HG03442 (cell line): Measurements from ENCODE around the gene LRRC8D.
A peak's percentile ranks its signal among the peaks of the same experiment; 100 is the strongest.

Experiments used
- ATAC-seq: cut with Tn5 transposase; IDR thresholded peaks from one replicate; pipeline ENCODE4 v1.9.1; 2021; ENCODE audit warnings: mild to moderate bottlenecking, moderate library complexity; ENCODE audit not compliant: unreplicated experiment

The LRRC8D gene

GRCh38 chr1:89934461-89934860 lies 113.6 kb downstream of the LRRC8D start:
- ATAC-seq = no peak

DNA sequence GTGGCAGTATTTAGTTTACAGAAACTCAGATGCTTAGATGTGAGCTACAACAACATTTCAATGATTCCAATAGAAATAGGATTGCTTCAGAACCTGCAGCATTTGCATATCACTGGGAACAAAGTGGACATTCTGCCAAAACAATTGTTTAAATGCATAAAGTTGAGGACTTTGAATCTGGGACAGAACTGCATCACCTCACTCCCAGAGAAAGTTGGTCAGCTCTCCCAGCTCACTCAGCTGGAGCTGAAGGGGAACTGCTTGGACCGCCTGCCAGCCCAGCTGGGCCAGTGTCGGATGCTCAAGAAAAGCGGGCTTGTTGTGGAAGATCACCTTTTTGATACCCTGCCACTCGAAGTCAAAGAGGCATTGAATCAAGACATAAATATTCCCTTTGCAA lies 114.4 kb downstream of the LRRC8D start:
- ATAC-seq = no peak

- ATAC-seq = no peak
Observed at GRCh38 chr1:89936694-89937093, 115.9 kb downstream of the LRRC8D start.

DNA sequence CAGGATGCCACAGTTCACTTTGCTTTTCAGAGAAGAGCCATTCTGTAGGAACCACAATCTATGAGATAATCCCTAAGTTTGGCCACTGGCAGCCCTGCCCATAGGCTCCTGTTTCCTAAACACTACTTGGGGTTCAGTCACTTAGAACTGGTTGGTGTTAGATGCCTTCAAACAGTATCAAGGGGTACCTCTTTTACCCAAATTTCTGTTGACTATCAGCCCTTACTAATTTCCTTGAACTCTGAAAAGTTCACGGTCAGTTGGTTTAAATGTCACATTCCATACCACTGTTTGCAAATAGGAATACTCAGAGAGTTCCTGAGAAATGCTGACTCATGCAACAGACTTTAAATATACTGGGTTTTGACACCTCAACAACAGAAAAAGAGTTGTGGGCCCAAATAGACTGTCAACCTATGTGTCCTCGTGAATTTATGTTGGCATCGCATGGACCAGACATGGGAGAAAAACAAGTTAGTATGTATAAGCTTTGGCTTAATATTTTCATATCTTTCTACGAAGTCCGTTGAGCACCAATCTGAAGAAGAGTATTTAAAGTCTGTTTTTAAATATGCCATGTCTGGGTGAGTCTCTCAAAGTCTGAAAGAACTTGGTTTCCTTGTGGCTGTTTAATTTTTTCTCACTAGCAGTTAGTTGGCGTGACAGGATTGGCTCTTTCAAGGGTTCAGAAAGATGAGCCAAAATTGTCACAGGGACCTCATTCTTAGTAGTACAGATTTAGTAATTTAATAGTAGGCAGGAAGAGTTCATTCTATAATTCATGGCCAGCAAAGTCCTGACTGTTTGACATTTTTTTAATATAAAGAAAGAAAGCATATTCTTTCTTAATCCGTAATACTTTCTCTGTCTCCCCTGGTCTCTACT lies 117.6 kb downstream of the LRRC8D start:
- no peak for ATAC-seq

DNA sequence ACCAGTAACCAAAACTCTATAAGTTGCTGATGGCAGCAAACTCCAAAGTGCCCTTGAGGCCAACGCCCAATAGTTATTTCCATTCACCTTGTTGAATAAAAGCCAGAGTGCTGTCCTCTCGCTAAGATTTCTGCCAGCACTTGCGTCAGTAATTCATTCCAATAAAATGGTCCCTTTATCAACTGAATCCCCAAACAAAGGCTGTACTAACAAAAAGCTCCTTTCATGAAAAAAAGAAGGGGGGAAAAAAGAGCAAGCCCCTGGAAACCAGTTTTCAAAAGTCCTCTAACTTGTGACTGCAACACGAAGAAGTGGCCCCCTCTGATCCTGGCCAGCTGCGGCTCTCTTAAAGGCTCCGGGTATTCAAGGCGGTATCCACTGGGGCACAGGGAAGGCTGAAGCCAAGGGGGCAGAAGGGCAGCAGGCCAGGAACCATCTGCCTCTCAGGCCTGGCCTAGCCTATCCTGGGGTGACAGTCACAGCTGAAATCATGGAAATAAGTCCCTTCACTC lies 118.3 kb downstream of the LRRC8D start:
- no peak for ATAC-seq

DNA sequence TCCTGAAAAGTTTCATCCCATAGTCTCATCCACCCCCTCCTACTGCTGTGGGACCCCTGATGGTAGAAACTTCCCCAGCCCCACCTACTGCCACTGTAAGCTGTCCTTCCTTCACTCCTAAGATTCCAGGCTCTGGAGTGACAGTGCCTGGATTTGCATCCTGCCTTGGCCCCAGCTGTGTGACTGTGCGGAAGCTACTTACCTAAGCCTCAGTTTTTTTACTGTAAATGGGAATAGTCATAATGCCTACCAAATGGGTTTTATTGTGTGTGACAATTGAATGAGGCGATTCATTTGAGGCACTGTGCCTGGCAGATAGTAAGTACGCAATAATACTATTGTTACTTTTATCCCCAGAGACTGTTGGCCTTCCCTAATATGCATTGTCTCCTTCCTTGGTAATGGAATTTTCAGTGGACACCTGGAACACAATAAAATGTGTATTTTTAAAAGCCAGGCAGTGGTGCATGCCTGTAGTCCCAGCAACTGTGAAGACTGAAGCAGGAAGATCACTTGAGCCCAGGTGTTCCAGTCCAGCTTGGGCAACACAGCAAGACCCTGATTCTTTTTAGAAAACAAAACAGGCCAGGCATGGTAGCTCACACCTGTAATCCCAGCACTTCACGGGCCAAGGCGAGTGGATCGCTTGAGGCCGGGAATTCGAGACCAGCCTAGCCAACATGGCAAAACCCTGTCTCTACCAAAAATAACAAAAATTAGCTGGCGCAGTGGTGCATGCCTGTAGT lies 119.0 kb downstream of the LRRC8D start:
- ATAC-seq = no peak

- ATAC-seq = peak; percentile 52
Observed at GRCh38 chr1:89941110-89941766, 120.4 kb downstream of the LRRC8D start.

GRCh38 chr1:89942014-89942413 lies 121.2 kb downstream of the LRRC8D start:
- no peak for ATAC-seq

GRCh38 chr1:89942825-89943658 lies 122.2 kb downstream of the LRRC8D start:
- ATAC-seq = no peak

- no peak for ATAC-seq
Observed at GRCh38 chr1:89943846-89944781, 123.3 kb downstream of the LRRC8D start.

- ATAC-seq = peak; percentile 84
Observed at GRCh38 chr1:89945852-89946476, 125.1 kb downstream of the LRRC8D start.

- no peak for ATAC-seq
Observed at GRCh38 chr1:89946532-89946931, 125.7 kb downstream of the LRRC8D start.

- ATAC-seq = no peak
Observed at GRCh38 chr1:89948722-89949345, 128.0 kb downstream of the LRRC8D start.

GRCh38 chr1:89949991-89950624 lies 129.3 kb downstream of the LRRC8D start:
- ATAC-seq = no peak

DNA sequence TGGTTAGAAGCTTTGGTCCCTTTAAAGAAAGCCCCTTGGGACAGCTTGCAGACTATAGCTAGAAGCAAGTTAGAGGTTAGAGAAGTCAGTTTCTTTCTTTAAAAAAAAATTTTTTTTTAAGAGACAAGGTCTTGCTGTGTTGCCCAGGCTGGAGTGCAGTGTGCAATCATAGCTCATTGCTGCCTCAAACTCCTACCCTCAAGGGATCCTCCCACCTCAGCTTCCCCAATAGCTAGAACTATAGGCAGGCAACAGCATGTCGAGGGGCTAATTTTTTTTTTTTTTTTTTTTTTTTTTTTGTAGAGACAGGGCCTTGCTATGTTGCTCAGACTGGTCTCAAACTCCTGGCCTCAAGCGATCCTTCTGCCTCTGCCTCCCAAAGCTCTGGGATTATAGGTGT lies 129.9 kb downstream of the LRRC8D start:
- ATAC-seq = no peak

DNA sequence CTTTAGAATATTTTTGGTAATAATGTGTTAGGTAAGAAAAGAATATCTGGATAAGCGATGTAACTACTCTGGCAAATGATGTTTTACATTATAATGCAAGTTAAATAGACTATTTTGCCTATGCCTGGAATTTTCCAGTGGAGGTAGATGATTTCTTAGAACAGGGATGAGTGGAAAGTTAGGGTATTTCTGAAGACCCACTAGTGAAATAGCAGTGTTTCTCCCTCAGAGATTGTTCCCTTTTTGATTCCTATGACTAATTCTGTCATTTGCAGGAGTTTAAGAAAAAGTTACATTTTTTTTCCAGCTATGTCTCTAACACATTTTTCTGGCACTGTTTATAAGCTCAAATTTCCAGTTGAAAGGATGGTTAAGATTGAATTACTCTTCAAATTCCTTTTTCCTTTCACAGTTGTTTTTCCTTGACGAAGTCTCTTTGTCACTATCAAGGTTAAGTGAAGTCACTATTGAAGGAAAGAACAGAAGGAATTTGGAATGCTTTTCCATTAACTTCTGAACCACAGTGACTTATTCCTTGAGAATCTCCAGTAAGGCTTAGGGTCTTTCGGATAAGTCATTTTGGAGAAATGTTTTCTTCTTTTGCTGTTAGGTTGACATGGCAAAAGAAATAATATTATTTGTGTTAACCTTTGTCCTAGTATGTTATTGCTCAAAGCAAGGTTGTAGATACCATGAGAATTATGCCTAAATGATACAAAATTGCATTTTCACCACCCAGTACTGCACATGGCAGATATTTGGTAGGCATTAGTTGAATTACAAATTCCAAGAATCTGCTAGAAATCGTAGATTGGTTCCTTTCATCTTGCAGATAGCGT lies 131.2 kb downstream of the LRRC8D start:
- ATAC-seq = no peak

DNA sequence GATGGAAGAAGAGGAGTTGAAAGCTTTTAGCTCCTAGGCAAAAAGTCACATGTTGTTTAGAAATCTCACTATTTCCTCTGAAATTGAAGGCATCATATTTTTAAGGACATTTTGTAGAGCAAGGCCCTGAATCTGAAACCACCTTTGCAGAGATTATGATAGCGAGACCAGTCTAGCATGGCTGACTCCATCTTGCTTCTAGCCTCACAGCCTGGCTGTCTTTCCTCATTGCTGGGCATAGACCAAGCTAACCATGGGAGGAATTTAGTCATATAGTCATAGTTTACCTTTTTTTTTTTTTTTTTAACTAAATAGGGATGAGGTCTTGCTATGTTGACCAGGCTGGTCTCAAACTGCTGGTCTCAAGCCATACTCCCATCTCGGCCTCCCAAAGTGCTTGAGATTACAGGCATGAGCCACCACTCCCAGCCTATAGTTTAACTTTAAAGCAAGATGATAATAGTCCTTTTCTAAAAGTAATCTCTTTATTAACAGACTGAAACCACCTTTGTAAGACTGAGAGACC lies 131.8 kb downstream of the LRRC8D start:
- no peak for ATAC-seq
